ENCODE measurements around the gene FAM3A.

DNA sequence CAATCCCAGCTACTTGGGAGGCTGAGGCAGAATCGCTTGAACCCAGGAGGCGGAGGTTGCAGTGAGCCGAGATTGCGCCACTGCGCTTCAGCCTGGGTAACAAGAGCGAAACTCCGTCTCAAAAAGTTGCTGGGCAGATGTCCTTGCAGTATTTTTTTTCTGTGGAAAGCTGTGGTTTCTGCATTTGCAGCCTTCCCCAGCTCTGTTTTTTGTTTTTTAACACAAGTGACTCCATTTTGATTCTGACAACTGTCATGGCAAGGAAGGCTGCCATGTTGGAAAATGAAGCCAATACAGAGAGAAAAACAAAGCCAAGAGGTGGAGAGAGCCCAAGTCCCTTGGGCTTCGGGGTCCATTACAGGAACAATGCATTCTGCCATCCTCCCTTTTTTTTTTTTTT is 13.9 kb downstream of the FAM3A start:
- no peak for TF ChIP-seq CTCF (conservative IDR thresholded peaks at IDR 0.05 in 1 of 2, IDR thresholded peaks at IDR 0.05 in 1 of 2; ENCODE audit: low read depth in 1 of 2, low read length in 2 of 2)
- TF ChIP-seq EZH2 (IDR thresholded peaks at IDR 0.05; ENCODE audit: low read length, missing control alignments) = no peak
